Testis (tissue), 2 donors: Measurements from ENCODE around the gene THAP12.

Experiments used
- CTCF ChIP-seq, 3 experiments: fragments of 450-650 bp in 2 of 3; fragments of 200-600 bp in 1 of 3; sonication (generic) in 1 of 3; IDR thresholded peaks; one replicate each; pipeline ENCODE4 v1.5.1; 2016 to 2019; ENCODE audit warnings: antibody characterized with exemption in 3 of 3, mild to moderate bottlenecking in 2 of 3, moderate library complexity in 1 of 3
- POLR2A ChIP-seq: fragments of 450-650 bp; IDR thresholded peaks from one replicate; pipeline ENCODE4 v1.6.1; 2017; ENCODE audit warnings: antibody characterized with exemption, mild to moderate bottlenecking, moderate library complexity

GRCh38 chr11:76329983-76330382 is 50.9 kb downstream of the THAP12 start:
- no peak for TF ChIP-seq CTCF (IDR thresholded peaks at IDR 0.05)
- TF ChIP-seq POLR2A = no peak
